AG08395 (cell line): Measurements from ENCODE around the gene NEK11.

Experiments used
- DNase-seq: peaks from one replicate; pipeline ENCODE4 v3.0.0; 2012; ENCODE audit warnings: mixed read lengths, low spot score

Gene NEK11

GRCh38 chr3:131141770-131142169 lies 115.1 kb downstream of the NEK11 start:
- DNase-seq: no peak

GRCh38 chr3:131142580-131142979 lies 115.9 kb downstream of the NEK11 start:
- DNase-seq: no peak

GRCh38 chr3:131143802-131144201 lies 117.1 kb downstream of the NEK11 start:
- no peak for DNase-seq

DNA sequence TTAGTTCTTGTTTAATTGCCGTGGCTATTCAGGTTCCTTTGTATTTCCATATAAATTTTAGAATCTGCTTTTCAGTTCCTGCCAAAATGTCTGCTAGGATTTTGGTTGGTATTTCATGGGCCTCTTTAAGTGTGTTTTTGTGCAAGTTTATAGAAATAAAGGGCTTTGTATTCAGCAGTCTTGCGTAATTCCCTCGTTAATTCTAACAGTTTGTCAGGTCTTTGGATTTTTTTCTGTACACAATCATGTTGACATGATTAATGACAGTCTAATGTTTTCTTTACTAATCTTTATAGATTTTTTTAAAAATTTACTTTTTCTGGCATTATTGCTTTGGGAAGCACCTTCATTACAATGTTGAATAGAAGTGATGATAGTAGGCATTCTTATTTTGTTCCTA lies 120.9 kb downstream of the NEK11 start:
- no peak for DNase-seq

GRCh38 chr3:131158434-131158833 lies 131.8 kb downstream of the NEK11 start:
- DNase-seq: no peak

DNA sequence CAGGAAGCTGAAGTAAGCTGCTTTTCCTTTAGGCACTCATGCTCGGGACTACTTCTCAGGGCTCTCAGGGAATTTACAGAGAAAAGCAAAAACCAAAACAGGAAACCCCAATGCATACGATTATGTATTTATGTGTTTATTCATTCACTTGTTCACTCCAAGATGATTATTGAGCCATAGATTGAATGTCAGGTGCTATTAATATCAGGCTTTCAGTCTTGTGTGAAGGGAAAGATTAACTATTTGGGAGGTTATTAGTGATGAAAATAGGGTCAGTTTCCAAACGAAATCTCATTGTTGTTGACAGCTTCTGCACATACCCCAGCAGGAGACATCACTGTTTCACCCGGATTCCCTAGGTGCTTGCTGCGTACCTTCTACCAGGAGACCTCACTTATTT lies 135.8 kb downstream of the NEK11 start:
- no peak for DNase-seq

- DNase-seq: no peak
Observed at GRCh38 chr3:131167867-131168266, 141.2 kb downstream of the NEK11 start.

- no peak for DNase-seq
Observed at GRCh38 chr3:131169331-131169730, 142.7 kb downstream of the NEK11 start.

DNA sequence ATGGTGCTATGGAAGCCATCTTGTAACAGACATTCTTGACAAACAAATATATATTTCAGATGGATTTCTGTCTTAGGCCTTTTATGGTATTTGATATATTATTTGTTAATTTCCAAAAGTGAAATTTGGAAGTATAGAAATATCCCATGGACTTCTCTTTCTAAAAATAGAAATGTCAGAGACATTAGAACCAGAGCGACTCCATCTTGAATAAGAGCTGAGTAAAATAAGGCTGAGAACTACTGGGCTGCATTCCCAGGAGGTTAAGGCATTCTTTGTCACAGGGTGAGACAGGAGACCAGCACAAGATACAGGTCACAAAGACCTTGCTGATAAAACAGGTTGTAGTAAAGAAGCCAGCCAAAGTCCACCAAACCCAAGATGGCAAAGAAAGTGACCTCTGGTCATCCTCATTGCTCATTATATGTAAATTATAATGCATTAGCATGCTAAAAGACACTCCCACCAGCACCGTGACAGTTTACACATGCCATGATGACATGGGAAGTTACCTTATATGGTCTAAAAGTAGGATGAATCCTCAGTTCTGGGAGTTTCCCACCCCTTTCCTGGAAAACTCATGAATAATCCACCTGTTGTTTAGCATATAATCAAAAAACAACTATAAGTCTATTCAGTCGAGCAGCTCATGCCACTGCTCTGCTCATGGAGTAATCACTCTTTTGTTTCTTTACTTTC lies 146.0 kb downstream of the NEK11 start:
- no peak for DNase-seq

DNA sequence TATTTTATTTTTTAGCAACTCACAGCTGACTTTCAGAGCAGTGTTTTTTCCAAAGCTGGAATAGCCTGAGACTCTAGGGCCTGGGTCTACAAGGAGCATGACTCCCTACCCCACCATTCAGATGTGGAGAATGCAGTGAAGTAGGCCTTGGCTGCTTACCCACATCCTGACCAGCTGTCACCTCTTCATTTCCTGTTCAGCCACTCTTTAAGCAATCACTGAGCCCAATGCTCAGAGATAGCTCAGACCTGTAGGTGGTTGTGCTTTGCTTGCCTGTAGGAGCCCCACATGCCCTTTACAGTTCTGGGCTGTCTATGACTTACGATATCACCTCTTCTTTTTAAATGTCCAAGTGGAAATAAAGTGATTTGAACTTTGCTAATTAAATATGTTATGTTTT lies 148.1 kb downstream of the NEK11 start:
- no peak for DNase-seq

- DNase-seq: no peak
Observed at GRCh38 chr3:131178710-131179375, 152.2 kb downstream of the NEK11 start.

- no peak for DNase-seq
Observed at GRCh38 chr3:131192701-131193100, 166.0 kb downstream of the NEK11 start.

DNA sequence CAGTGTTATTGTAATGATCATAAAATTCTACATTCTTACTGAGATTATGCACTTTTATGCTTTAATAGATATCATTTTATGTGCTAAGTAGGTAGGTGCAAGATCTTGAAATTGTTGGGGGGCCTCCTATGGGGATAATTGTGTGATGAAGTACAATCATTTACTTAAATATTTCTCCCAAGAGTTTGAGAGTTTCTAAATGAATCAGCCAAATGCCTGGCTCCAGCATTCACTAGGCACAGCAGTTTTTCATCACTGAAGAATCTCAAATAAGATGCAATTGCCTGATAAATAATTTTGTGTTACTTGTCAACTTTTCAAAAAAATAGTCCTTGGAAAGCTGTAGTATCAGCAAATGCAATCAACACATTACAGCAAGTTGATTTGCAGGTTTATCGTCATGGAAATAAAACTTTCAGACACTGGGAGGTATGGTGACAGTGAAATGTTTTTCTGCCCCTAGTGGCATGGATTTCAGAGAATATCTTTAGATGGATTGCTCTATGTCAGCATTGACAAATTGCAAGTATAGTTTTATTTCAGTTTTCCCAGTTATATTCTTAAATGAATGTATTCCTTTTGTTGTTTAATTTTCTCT lies 167.1 kb downstream of the NEK11 start:
- peak; percentile 12 for DNase-seq

- DNase-seq: no peak
Observed at GRCh38 chr3:131194816-131195215, 168.1 kb downstream of the NEK11 start.

DNA sequence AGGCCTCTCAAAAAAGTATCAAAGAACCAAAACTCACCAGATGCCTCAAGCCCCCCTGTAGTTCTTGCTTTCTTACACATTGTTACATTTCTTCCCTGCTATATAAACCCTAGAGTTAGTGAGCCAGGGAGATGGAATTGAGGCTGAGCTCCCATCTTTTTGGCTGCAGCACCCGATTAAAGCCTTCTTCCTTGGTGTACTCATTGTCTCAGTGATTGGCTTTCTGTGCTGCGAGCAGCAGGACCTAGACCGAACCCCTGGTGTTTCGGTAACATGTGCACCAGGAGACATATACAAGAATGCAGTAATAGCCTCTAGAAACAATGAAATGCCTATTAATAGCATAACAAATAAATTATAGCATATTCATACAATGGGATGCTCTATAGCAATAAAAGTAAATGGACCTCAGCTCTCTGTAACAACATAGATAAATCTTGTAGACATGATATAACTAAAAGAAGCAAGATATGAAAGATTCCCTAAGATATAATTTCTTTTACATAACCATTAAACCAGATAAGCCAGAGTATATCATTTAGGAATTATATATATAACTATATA lies 174.0 kb downstream of the NEK11 start:
- DNase-seq: no peak

DNA sequence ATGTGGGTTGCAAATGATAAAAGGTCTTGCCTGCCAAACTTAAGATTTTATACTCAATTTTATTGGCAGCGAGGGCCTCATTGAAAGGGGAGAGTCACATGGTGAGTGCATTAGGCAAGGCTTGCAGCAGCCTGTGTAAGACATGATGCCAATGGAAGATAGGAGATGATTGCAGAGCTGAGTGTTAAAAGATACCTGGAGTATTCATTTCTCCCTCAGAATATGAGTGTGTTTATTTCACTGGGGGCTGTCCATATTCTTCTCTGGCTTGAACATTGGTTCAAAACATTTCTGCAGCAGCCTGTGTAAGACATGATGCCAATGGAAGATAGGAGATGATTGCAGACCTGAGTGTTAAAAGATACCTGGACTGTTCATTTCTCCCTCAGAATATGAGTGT lies 189.7 kb downstream of the NEK11 start:
- DNase-seq: no peak

- peak; percentile 74 for DNase-seq
Observed at GRCh38 chr3:131216801-131217200, 190.1 kb downstream of the NEK11 start.

DNA sequence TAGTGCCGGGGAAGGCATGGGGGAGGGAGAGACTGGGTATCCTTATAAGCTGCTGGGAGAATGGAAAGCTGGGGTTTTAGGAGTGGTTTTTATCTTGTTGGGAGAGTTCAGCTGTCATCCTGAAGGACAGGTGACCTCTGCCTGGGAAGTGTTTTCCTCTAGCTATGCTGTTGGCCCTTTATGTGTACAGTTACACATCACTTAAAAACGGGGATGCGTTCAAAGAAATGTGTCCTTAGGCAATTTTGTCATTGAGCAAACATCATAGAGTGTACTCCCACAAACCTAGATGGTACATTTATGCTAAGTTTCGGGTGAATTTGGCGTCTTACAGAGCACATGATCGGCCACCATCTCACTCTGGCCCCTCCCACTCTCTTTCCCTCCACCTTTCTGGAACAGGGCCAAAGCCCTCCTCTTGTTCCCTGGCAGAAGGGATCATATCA lies 190.6 kb downstream of the NEK11 start:
- DNase-seq: no peak

GRCh38 chr3:131218196-131218595 lies 191.5 kb downstream of the NEK11 start:
- DNase-seq: no peak

DNA sequence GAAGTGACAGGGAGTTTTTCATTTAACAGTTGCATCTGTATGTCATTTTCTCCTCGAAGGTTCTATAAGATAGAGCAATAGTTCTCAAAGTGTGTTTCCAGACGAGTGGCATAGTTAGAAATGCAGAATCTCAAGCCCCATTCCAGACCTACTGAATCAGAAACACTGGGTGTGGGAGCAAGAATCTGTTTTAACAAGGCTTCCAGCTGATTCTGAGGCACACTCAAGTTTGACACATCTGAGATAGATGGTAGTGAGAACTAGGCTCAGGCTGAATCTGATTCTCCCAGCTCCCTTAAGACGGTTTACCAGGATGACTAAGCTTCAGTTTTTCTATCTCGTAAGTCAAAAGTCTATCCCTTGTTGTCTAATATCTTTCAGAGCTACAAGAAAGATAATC lies 195.1 kb downstream of the NEK11 start:
- peak; percentile 65 for DNase-seq

DNA sequence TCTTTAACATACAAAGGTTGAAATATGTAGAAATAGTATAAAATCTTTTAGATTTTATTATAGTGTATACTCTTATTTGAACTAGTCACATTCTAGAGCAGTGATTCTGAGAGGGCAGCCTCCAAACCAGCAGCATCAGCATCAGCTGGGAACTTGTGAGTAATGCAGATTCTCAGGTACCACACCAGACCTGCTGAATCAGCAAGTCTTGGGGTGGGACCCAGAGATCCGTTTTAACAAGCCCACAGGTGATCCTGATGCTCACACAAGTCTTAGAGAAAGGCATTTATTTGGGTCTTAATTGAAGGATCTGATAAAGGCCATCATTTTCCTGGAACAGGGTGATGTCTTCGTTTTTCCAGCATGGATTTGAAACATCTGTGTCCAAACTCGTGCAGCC lies 195.9 kb downstream of the NEK11 start:
- no peak for DNase-seq

GRCh38 chr3:131223373-131224289 lies 197.0 kb downstream of the NEK11 start:
- no peak for DNase-seq
